SU-DHL-6 (cell line): ENCODE results near the gene KDELR3.

Source experiments
- H2AFZ ChIP-seq: fragments of 200-600 bp; sonication (generic); 2 replicates; pipeline ENCODE4 v1.6.1; 2014; ENCODE audit warnings: low read depth, mild to moderate bottlenecking, moderate library complexity, mixed read lengths, antibody characterized with exemption, low read length; ENCODE audit not compliant: severe bottlenecking
- H3F3A ChIP-seq: fragments of 200-600 bp; shearing (Covaris generic); 2 replicates; pipeline ENCODE4 v1.6.0; 2016; ENCODE audit warnings: antibody characterized with exemption, mild to moderate bottlenecking; ENCODE audit not compliant: insufficient read depth
- H3K27ac ChIP-seq: fragments of 200-600 bp; sonication (generic); 2 replicates; pipeline ENCODE4 v1.5.1; 2016; ENCODE audit warnings: low read depth, mild to moderate bottlenecking, low read length, moderate library complexity, mixed read lengths
- H3K27me3 ChIP-seq: fragments of 200-600 bp; sonication (generic), shearing (Covaris generic); 2 replicates; pipeline ENCODE4 v1.6.0; 2014; ENCODE audit warnings: mild to moderate bottlenecking, low read length
- H3K36me3 ChIP-seq: fragments of 200-600 bp; sonication (generic); 2 replicates; pipeline ENCODE4 v1.6.1; 2014; ENCODE audit warnings: mild to moderate bottlenecking, low read length, mixed read lengths
- H3K4me2 ChIP-seq: fragments of 300-600, 200-600 bp; shearing (Covaris generic), sonication (generic); 2 replicates; pipeline ENCODE4 v1.6.0; 2014; ENCODE audit warnings: low read length, low read depth, mild to moderate bottlenecking; ENCODE audit not compliant: poor library complexity, severe bottlenecking
- H3K4me3 ChIP-seq: fragments of 200-600 bp; sonication (generic); 2 replicates; pipeline ENCODE4 v1.5.1; 2014; ENCODE audit warnings: antibody characterized with exemption, low read length, mild to moderate bottlenecking, mixed read lengths; ENCODE audit not compliant: insufficient read depth, poor library complexity, severe bottlenecking
- H3K79me2 ChIP-seq: fragments of 200-600 bp; sonication (generic); 2 replicates; pipeline ENCODE4 v1.6.1; 2014; ENCODE audit warnings: mild to moderate bottlenecking, low read length, moderate library complexity; ENCODE audit not compliant: insufficient read depth
- H3K9ac ChIP-seq: fragments of 200-600 bp; sonication (generic); 2 replicates; pipeline ENCODE4 v1.7.0; 2014; ENCODE audit warnings: mild to moderate bottlenecking, low read length
- H3K9me2 ChIP-seq: fragments of 200-600 bp; sonication (generic); replicated peaks from 2 replicates; pipeline ENCODE4 v1.6.1; 2014; ENCODE audit warnings: low read length; ENCODE audit not compliant: insufficient read depth
- H3K9me3 ChIP-seq: fragments of 200-600 bp; sonication (generic); 2 replicates; pipeline ENCODE4 v1.6.1; 2014; ENCODE audit warnings: low read length, mixed read lengths; ENCODE audit not compliant: insufficient read depth
- H4K20me1 ChIP-seq: fragments of 200-600 bp; sonication (generic); 2 replicates; pipeline ENCODE4 v1.6.1; 2014; ENCODE audit warnings: low read depth, mild to moderate bottlenecking, antibody characterized with exemption, low read length, moderate library complexity, mixed read lengths
- CTCF ChIP-seq: fragments of 200-600 bp; sonication (generic); IDR thresholded peaks from one replicate; pipeline ENCODE4 v1.5.1; 2017; ENCODE audit warnings: antibody characterized with exemption, mild to moderate bottlenecking, low read length, moderate library complexity; ENCODE audit not compliant: insufficient read depth, poor library complexity, severe bottlenecking
- EZH2phosphoT487 ChIP-seq: fragments of 200-600 bp; sonication (generic), shearing (Covaris generic); conservative IDR thresholded peaks from 2 replicates; pipeline ENCODE4 v1.6.1; 2018; ENCODE audit warnings: mild to moderate bottlenecking, antibody characterized with exemption, low read length, moderate library complexity, mixed read lengths

KDELR3 gene

GRCh38 chr22:38487946-38488345 is 20.1 kb downstream of the KDELR3 start:
- H3K4me3 ChIP-seq, result no peak overlapping the region
- H2AFZ ChIP-seq, result no peak overlapping the region
- H3K9me2 ChIP-seq, result no peaks in the 10 kb centered on the region
- TF ChIP-seq CTCF (no peak), EZH2phosphoT487 (no peak)
- H3K4me2 ChIP-seq, result no peak overlapping the region
- H4K20me1 ChIP-seq, result peaks cover 8% of the 10 kb centered on the region; the same call in 1 of the 2 replicates
- H3K9ac ChIP-seq, result no peak overlapping the region
- peaks cover 43% of the 10 kb centered on the region for H3F3A ChIP-seq
- H3K9me3 ChIP-seq, result no peaks in the 10 kb centered on the region
- H3K79me2 ChIP-seq, result peaks cover 4% of the 10 kb centered on the region; the same call in 1 of the 2 replicates
- H3K27ac ChIP-seq, result no peak overlapping the region
- H3K36me3 ChIP-seq, result peaks cover 83% of the 10 kb centered on the region
- H3K27me3 ChIP-seq, result no peaks in the 10 kb centered on the region

GRCh38 chr22:38489142-38489541 is 21.2 kb downstream of the KDELR3 start:
- H2AFZ ChIP-seq, result no peak overlapping the region
- TF ChIP-seq CTCF (no peak), EZH2phosphoT487 (no peak)
- H3K36me3 ChIP-seq, result peaks cover 82% of the 10 kb centered on the region
- H3F3A ChIP-seq, result peaks cover 37% of the 10 kb centered on the region
- H3K4me3 ChIP-seq, result no peak overlapping the region
- no peak overlapping the region for H3K9ac ChIP-seq
- peaks cover 8% of the 10 kb centered on the region; the same call in 1 of the 2 replicates for H4K20me1 ChIP-seq
- no peaks in the 10 kb centered on the region for H3K27me3 ChIP-seq
- no peaks in the 10 kb centered on the region for H3K9me2 ChIP-seq
- no peak overlapping the region for H3K4me2 ChIP-seq
- peaks cover 4% of the 10 kb centered on the region for H3K79me2 ChIP-seq
- no peaks in the 10 kb centered on the region for H3K9me3 ChIP-seq
- H3K27ac ChIP-seq, result no peak overlapping the region

- peaks cover 11% of the 10 kb centered on the region; the same call in 1 of the 2 replicates for H4K20me1 ChIP-seq
- H3K9me3 ChIP-seq, result no peaks in the 10 kb centered on the region
Measured at GRCh38 chr22:38489561-38490145, 21.8 kb downstream of the KDELR3 start.

More at GRCh38 chr22:38489561-38490145, 21.8 kb downstream of the KDELR3 start:
- no peaks in the 10 kb centered on the region for H3K9me2 ChIP-seq
- TF ChIP-seq EZH2phosphoT487, result no peak
- no peak for TF ChIP-seq CTCF
- H3K36me3 ChIP-seq, result peaks cover 82% of the 10 kb centered on the region
- H3K4me2 ChIP-seq, result no peak overlapping the region
- H3F3A ChIP-seq, result peaks cover 37% of the 10 kb centered on the region; the same call in 1 of the 2 replicates
- peaks cover 6% of the 10 kb centered on the region for H3K79me2 ChIP-seq
- no peak overlapping the region for H2AFZ ChIP-seq
- H3K27ac ChIP-seq, result no peak overlapping the region
- no peaks in the 10 kb centered on the region for H3K27me3 ChIP-seq
- no peak overlapping the region for H3K4me3 ChIP-seq
- no peak overlapping the region for H3K9ac ChIP-seq
